NCI-H2081 (cell line): ENCODE measurements around the gene UROC1.
A peak's percentile ranks its signal among the peaks of the same experiment; 100 is the strongest.

Source experiments
- DNase-seq, 2 experiments: peaks; one replicate each; lab custom pipeline; 2025; lab: John Stamatoyannopoulos, UW

Gene UROC1

GRCh38 chr3:126440709-126440995 lies 76.9 kb downstream of the UROC1 start:
- DNase-seq, result no peak

DNA sequence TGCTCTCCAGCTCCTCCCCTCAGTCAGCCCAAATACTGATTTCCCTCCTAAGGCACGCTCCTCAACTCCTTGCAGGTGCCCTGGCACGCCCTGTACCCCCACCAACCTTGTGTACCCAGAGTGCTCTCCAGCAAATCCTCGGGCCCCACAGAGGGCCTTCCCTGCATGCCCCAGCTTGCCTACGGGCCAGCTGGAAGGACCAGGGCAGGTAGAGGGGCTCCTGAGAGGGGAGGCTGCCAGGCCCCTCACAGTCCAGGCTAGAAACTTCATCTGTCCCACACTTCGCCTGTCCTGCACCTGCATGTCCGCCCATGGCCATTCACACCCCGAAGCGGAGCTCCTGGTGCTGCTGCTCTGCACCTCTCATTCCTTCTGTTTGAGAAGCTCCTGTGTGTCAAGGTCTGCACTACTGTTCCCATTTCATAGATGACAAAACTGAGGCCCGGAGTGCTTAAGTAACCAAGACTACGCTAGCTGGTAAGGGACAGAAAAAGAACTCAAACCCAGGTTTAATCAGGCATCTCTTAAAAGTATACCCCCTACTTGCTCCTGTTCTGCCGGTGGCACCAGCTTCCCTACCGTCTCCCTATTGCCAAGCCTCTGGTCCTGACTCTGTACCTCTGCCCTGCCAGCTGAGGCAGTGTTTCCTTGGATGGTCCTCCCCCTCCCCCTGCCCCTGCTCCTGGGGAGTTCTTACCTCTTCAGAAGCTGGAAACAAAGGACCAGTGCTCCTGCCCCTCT lies 77.4 kb downstream of the UROC1 start:
- no peak for DNase-seq

- DNase-seq, result no peak
Measured at GRCh38 chr3:126439346-126439967, 78.1 kb downstream of the UROC1 start.

GRCh38 chr3:126438746-126439145 lies 78.8 kb downstream of the UROC1 start:
- no peak for DNase-seq

- DNase-seq, result no peak
Measured at GRCh38 chr3:126438186-126438585, 79.4 kb downstream of the UROC1 start.

DNA sequence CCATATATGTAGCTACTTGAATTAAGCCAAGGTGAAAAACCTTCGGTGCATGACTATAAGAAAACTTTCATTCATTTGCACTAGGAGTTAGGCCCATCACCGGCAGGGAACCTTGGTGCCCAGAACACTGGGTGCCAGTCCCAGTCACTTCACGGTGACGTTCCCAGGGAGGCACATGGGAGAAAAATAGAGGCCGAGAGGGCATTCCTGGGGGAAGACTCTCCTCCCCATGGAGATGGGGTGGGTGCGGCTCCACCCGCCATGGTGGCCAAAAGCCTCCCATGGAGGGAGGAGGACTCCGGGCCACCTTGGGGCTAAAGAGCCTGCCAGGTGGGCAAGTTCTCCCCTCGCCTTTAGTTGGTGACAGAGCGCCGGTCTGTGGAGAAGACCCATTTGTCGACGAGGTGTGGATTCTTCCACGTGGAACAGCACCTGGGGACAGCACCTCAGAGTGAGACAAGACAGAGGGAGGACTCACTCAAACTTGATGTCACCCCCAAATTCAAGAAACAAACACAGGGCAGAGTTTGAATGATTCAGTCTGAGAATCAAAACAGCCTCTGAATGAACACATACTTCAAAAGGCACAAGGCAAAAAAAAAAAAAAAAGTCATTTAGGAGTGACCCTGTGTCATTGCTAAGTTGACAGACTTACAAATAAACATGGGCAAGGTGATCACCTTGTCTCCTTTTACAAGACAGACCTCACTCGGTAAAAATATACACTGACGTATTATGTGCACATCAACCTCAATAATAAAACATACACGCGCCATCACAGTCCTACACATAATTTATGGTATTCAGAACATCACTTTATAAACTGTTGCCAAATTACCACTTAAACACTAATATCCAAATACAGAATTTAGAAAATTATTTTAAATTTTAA lies 80.5 kb downstream of the UROC1 start:
- no peak for DNase-seq

DNA sequence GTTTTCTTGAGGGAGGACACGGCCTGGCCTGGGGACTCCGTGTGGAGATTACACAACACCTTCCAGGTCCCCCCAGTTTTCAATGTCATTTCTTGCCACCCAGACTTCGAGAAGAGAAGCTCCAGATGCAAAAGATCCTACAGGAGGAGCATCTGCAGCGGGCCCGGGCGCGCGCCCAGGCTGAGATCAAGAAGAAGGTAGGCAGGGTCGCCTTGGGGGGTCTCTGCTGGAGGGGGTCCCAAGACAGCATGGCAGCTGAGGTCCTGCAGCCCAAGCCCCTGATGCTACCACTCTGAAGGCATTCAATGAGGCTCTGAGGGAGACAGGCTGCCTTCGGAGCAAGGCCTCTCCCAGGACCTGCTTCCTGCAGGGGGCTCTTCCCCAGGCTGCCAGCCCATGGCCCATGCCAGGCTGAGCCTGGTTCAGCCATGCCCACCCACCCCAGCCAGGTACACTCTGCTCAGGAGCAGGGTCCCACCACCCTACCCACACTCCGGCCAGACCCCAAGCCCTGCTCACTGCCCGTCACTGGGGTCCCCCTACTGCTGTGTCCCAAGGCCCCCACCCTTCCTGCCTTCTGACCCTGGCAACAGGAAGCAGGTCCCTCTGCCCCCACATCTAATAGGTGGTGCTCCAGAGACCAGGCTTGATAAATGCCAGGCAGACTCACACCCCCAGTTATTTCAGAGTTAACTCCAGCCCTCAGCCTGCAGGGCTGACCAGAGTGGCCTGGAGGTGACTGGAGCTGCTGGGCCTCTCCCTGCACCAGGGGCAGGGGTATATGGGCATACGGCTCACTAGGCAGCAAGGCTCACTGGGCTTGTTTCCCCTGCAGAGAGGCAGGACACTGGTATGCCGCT lies 81.9 kb downstream of the UROC1 start:
- no peak for DNase-seq

- no peak for DNase-seq
Measured at GRCh38 chr3:126434931-126435411, 82.6 kb downstream of the UROC1 start.

DNA sequence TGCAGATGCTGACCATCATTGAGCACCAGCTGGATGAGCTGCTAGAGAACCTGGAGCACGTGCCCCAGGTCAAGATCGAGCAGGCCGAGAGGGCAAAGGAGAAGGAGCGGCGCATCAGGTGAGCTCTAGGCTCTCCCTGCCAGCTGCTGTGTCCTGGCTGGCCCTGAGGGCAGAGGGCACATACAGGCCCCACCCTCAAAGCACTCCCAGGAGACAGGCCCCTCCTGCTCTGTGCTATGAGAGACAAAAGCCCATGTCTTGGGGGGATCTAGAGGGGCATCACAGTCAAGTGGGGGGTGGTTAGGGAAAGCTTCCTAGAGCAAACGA lies 83.3 kb downstream of the UROC1 start:
- DNase-seq, result no peak

- peak; percentile 73 to 87 for DNase-seq
Measured at GRCh38 chr3:126433496-126434263, 83.9 kb downstream of the UROC1 start.

GRCh38 chr3:126433105-126433430 lies 84.5 kb downstream of the UROC1 start:
- DNase-seq, result no peak

GRCh38 chr3:126432361-126433104 lies 85.0 kb downstream of the UROC1 start:
- DNase-seq, result no peak
